Measurements from ENCODE around the gene ZNF740.

Gene ZNF740

DNA sequence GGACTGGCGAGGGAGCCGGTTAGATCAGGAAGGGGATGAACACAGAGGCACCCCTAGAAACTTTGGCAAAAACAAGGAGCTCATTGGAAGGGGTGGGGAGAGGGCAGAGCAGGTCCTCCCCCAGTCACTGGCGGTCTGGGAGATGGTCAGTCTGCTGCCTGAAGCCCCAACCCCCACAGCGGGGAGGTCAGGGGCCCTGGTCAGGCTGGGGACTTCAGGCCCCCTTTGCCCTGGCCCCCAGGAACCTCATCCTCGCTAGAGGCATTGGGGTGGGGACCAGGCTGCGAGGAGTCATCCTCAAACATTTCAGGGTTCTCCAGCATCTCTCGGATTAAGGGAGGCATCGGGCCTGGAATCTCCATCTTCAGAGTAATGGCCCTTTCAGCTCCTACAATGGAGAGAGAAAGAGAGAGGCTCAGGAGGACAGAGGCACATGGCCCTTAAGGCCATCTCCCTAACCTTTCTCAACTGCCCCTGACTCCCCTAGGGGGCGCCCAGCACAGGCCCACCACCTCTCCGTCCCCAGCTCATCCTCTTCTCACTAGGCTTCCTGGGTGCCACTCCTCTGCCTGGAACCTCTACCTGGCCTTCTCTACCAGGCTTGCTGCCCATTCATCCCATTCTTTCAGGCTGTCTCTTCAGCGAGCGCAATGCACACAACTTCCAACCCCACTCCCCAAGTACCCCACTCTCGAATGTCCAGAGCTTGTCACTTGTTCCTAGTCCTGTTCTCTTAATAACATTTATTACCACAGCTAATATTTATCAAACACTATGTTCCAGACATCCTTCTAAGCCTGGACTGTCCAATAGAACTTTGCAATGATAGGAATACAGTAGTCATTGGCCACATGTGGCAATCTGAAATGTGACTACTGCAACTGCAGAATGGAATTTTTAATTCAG, 31.2 kb downstream of the ZNF740 start:
- in situ Hi-C loops (cut with MboI; ENCODE audit: low sequenced_read_pairs) = loop anchor here (5.0 kb wide), 1 partner anchor 76 kb away; no protein-coding TSS in a partner anchor

GRCh38 chr12:53212931-53213330, 32.4 kb downstream of the ZNF740 start:
- in situ Hi-C loops (cut with MboI; ENCODE audit: low sequenced_read_pairs) = loop anchor here (5.0 kb wide), 1 partner anchor 74 kb away; no protein-coding TSS in a partner anchor

DNA sequence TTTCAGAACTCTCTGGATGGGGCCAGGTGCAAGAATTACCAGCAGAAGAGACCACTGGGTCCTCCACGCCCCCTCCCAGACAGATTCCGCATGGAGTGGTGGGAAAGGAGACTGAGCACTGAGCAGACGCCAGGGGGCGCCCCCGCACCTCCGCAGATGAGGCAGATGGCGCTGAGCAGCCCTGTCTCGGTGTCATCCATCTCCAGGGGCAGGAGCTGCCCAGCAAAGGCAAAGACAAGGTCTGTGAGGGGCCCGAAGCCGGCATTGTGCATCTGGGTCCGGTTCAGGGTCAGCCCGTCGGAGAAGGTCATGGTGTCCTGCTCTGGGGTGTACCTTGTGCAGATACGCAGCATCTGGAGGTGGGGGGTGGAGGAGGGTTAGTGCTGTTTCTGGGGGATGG, 32.8 kb downstream of the ZNF740 start:
- in situ Hi-C loops (cut with MboI; ENCODE audit: low sequenced_read_pairs) = loop anchor here (5.0 kb wide), 1 partner anchor 74 kb away; no protein-coding TSS in a partner anchor

- in situ Hi-C loops (cut with MboI; ENCODE audit: low sequenced_read_pairs) = loop anchor here (5.0 kb wide), 1 partner anchor 73 kb away; no protein-coding TSS in a partner anchor
Observed at GRCh38 chr12:53214221-53214620, 33.7 kb downstream of the ZNF740 start.

GRCh38 chr12:53214687-53215455, 34.3 kb downstream of the ZNF740 start:
- in situ Hi-C loops (cut with MboI; ENCODE audit: low sequenced_read_pairs) = loop anchor here (5.0 kb wide), 1 partner anchor 72 kb away; no protein-coding TSS in a partner anchor

DNA sequence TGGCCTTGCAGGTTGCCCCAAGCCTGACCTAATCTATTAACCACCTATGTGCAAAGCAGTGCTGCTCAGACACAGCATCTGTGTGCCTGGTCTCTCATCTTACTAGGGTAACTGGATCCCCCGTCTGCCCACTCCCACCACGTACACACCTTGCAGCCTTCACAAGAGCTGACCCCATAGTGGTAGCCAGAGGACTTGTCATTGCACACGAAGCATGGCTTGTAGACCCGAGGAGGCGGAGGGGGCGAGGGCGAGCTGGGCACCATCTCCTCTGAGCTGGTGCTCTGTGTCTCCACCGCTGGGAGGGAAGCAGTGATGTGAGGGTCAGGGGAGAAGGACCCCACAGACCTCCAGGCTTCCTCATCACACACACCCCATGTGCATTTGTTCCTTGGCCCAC, 35.0 kb downstream of the ZNF740 start:
- in situ Hi-C loops (cut with MboI; ENCODE audit: low sequenced_read_pairs) = no loop called here

DNA sequence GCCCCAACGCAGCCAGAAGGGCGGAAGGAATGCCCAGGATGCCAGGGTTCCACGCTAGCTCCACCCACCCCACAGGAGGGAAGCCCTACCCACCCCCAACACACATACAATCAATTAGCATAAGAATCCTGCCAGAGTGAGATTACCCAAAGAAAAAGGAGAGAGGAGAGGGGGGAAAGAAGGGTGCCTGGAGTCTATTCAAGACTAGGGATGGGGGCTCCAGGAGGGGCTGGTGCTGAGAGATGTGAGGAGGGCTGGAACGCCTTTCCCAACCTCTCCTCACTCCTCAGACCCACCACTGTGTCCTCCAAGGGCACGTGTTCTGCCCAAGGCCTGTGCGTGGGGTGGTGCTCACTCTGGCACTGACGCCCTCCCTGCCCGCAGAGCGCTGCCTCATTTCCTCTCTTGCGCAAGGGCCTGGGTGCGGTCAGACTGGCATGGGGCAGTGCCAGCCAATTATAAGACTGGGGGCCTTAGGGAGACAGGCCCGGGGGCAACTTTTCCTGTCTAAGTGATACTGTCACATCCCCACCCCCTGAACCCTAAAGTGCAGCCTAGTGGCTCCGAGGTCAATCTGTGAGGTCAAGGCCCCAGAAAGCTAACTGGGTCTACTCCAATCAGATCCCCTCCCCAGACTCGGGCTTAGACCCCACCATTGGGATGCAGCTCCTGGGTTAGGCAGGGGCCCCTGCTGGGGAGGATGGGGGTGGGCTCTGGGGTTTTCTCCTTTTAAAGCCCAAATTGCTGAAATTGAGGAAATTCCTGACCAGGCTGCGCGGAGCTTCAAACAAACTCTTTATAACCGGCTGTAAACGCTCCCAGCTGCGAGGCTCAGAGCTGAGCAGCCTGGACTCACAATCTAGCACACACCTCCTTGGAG, 36.8 kb downstream of the ZNF740 start:
- in situ Hi-C loops (cut with MboI; ENCODE audit: low sequenced_read_pairs) = no loop called here

- in situ Hi-C loops (cut with MboI; ENCODE audit: low sequenced_read_pairs) = no loop called here
Observed at GRCh38 chr12:53217931-53218307, 37.4 kb downstream of the ZNF740 start.

- in situ Hi-C loops (cut with MboI; ENCODE audit: low sequenced_read_pairs) = no loop called here
Observed at GRCh38 chr12:53218551-53219291, 38.2 kb downstream of the ZNF740 start.

DNA sequence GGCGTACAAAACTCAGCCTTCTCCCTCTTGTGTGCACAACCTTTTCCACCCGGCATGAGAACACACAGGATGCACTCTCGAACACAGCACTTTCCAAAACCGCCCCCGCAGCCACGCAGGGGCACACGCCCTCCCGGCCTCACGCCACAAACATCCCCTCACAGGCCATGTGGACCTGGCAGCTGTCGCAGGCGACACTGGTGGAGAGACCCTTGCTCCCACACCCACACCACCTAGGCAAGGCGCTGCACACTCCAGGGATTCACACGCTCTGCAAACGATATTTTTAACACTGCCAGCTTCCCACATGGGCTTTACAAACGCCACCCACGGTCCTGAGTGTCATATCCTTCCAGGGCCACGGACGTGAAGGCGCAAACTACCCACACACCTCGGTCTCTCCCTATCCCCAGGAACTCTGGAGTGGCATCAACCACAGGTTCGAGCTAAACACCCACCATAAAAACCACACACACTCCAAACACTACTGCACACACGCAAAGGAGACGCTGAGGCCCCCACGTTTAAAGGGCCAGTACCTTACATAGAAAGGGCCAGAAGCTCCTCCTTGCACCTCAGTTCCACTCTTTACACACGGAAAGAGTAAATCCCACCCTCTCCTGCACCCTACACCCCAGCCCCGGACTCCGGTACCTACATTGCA, 38.9 kb downstream of the ZNF740 start:
- in situ Hi-C loops (cut with MboI; ENCODE audit: low sequenced_read_pairs) = no loop called here

GRCh38 chr12:53219956-53220693, 39.6 kb downstream of the ZNF740 start:
- in situ Hi-C loops (cut with MboI; ENCODE audit: low sequenced_read_pairs) = no loop called here

GRCh38 chr12:53220694-53221202, 40.2 kb downstream of the ZNF740 start:
- in situ Hi-C loops (cut with MboI; ENCODE audit: low sequenced_read_pairs) = no loop called here

DNA sequence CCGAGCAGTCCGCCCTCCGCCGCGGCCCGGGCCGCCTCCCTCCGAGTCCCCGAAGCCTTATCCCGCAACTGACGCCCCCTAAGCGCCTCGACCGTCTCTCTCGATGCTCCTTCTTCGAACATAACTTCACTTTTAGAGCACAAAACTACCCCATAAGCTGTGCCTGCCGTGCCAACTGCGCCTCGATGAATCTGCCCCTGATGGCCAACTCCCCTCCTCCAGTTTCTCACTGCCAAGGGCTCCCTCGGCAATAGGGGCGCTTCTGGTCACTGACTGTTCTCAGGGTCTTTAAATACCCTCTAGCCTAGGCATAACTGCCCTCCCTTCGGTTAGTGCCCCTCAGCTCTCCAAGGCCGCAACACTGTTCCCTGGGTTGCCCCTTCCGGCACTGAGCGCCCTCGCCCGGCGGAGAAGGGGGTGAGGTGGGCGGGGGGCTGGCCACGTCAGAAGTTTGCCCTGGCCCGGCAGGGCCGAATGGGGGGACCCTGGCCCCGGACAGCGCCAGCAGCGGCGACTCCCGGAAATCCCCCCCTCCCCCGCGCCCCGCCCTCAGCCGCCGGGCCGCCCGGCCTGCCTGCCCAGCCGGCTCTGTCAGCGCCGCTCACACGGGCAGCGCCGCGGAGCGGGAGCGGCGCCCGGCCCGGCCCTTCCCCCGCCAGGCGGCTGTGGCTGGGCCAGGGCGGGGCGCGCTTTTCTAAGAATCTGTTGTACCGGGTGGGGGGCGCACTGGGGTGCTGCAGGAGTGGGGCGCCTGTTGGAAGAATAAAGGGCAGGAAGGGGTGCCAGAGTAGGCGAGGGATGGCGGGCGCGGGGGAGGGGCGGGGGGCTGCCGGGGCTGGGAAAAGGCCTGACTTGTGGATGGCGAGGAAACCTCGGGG, 40.9 kb downstream of the ZNF740 start:
- in situ Hi-C loops (cut with MboI; ENCODE audit: low sequenced_read_pairs) = no loop called here

GRCh38 chr12:53222170-53222721, 41.7 kb downstream of the ZNF740 start:
- in situ Hi-C loops (cut with MboI; ENCODE audit: low sequenced_read_pairs) = no loop called here

DNA sequence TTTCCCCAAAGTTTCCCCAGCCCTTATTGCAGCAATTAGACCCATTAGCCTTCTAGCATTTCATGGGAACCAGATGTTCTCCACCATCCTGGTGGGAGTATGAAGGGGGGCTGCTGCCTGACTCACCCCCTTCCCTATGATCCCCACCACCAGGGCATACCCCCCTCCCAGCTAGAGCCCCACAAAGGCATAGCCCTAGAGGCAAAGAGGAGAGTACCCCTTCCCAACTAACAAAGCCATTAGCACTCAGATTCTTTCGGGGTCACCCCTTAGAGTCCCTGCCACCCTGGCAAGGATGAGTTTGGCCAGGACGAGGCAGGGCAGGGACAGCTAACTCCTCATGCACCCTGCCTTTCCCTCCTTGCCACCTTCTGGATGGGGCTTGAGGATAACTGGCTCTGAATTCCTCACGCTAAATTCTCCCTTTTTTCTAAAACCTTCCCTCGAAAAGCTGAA, 42.3 kb downstream of the ZNF740 start:
- in situ Hi-C loops (cut with MboI; ENCODE audit: low sequenced_read_pairs) = no loop called here

DNA sequence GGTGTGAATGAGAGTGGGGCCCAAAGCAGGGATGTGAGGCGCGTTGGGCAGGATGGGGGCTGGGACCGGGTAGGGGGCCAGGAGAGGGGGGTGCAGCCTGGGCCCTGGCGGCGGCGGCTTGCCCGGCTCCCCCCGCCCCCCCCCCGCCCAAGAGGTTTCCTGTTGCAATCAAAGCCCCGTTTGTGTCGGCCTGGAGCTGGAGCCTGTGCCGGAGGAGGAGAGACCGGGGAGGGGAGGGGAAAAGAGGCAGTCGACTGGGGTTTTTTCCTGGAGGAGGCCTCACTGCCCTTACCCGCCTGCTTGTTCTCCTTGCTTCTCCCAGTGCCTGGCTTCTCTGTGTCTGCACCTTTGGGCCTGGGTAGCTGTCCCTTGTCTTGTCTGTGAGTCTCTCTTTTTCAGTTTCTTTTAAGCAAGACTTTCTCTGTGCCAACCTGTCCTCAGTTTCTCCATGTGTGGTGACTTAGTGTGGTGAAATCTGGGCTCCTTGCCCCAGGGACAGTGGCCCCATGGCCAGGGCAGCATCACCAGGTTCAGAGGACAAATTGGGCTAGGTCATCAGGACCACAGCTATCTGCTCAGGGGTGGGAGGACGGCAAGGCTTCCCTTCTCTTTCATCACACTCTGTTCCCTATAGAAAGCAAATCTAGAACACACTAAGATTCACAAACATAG, 43.0 kb downstream of the ZNF740 start:
- in situ Hi-C loops (cut with MboI; ENCODE audit: low sequenced_read_pairs) = no loop called here
